Gastroesophageal sphincter (tissue), 4 donors: Measurements from ENCODE around the gene AGBL4. TPM values are rescaled to one million over a fixed set of nuclear protein-coding genes. Genes with fewer than 3 reads are reported as not detected.

Experiments
- ATAC-seq: fragments of 150-250 bp; one replicate; pipeline ENCODE4 v1.9.1; 2016; ENCODE audit warnings: mild to moderate bottlenecking, moderate library complexity
- H3K27ac ChIP-seq, 4 donors: fragments of 200-600 bp; sonication (generic) in 3 of 4; 1 replicate in 3 of 4; 2 replicates in 1 of 4; pipeline ENCODE4 v1.5.1; 2016 to 2019
- H3K27me3 ChIP-seq: fragments of 200-600 bp; sonication (generic); one replicate; pipeline ENCODE4 v1.5.1; 2019
- H3K36me3 ChIP-seq, 2 donors: fragments of 200-600 bp; sonication (generic); one replicate each; pipeline ENCODE4 v1.5.1; 2019; ENCODE audit warnings: control low read depth in 1 of 2
- H3K4me1 ChIP-seq, 3 donors: fragments of 200-600 bp; sonication (generic); 1 replicate in 2 of 3; 2 replicates in 1 of 3; pipeline ENCODE4 v1.5.1; 2016 to 2019; ENCODE audit warnings: control low read depth in 2 of 3
- H3K4me3 ChIP-seq, 2 donors: fragments of 200-600 bp; sonication (generic); one replicate each; pipeline ENCODE4 v1.5.1; 2019; ENCODE audit warnings: mild to moderate bottlenecking in 1 of 2, moderate library complexity in 1 of 2
- H3K9me3 ChIP-seq, 3 donors: fragments of 200-600 bp; sonication (generic); one replicate each; pipeline ENCODE4 v1.5.1; 2017 to 2019; ENCODE audit warnings: control low read depth in 2 of 3
- CTCF ChIP-seq, 4 experiments: fragments of 200-600 bp in 2 of 4; fragments of 450-650 bp in 2 of 4; sonication (generic) in 1 of 4; IDR thresholded peaks; one replicate each; pipeline ENCODE4 v1.5.1; 2017 to 2019; ENCODE audit warnings: antibody characterized with exemption in 4 of 4, mild to moderate bottlenecking in 2 of 4, moderate library complexity in 2 of 4
- EP300 ChIP-seq: sonication (generic); formaldehyde crosslinking; IDR thresholded peaks from one replicate; pipeline ENCODE4 v1.6.1; 2017; ENCODE audit warnings: antibody characterized with exemption, mild to moderate bottlenecking
- POLR2A ChIP-seq, 2 donors: fragments of 450-650 bp; IDR thresholded peaks; one replicate each; pipeline ENCODE4 v1.6.1; 2017; ENCODE audit warnings: antibody characterized with exemption in 2 of 2, mild to moderate bottlenecking in 2 of 2, moderate library complexity in 1 of 2
- POLR2AphosphoS5 ChIP-seq: sonication (generic); formaldehyde crosslinking; IDR thresholded peaks from one replicate; pipeline ENCODE4 v1.6.1; 2017; ENCODE audit warnings: antibody characterized with exemption
- WGBS, 2 donors: methylation state at CpG; one replicate each; pipeline ENCODE4 v1.1.5; 2018; ENCODE audit warnings: low coverage in 1 of 2; 5-methylcytosine and 5-hydroxymethylcytosine counted together
- total RNA-seq, 4 donors: library from RNA; depleted of rRNA; stranded (reverse); fragments of >200 nt; gene quantifications; one replicate each; pipeline ENCODE4 v1.1.0, GENCODE V29; 2016

The AGBL4 gene
- total RNA-seq, 4 donors from 2014 or later: 1.6 TPM; not detected in 3

- H3K36me3 ChIP-seq: no peaks in the 10 kb centered on the region
- peaks cover 0 to 4% (median 0%) of the 10 kb centered on the region in 3 donors for H3K9me3 ChIP-seq
- H3K4me3 ChIP-seq: no peak overlapping the region
- ATAC-seq: no peak
- H3K27ac ChIP-seq: no peak overlapping the region
- H3K4me1 ChIP-seq: no peaks in the 10 kb centered on the region
- no peaks in the 10 kb centered on the region for H3K27me3 ChIP-seq
- TF ChIP-seq EP300: no peak
- no peak for TF ChIP-seq POLR2A (IDR thresholded peaks at IDR 0.05)
- no peak for TF ChIP-seq POLR2AphosphoS5
- TF ChIP-seq CTCF (IDR thresholded peaks at IDR 0.05): no peak
These were observed 626.7 kb downstream of the AGBL4 start for GRCh38 chr1:49397086-49397485.

GRCh38 chr1:49394200-49394599 lies 629.6 kb downstream of the AGBL4 start:
- WGBS, 2 donors: 72 to 82% methylated on average over 2 of the region's 2 CpGs
- no peaks in the 10 kb centered on the region for H3K36me3 ChIP-seq
- ATAC-seq: no peak

DNA sequence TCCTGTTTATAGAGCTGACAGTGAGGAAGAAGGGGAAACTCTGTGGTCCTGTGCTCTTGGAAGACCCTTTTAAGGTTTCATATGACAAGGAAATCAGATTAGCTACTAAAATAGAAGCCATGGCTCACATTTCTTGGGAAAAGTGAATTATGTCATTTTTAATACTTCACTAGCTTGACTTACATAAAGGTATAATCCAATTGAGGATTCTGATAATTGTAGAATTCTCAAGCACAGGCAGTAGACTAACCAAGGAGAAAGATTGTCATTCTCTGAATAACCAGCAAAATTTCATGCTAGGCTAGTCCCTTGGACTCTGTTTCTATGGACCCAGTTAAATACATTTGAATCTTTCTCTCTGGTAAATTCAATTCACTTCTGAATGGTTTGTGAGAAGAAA lies 634.1 kb downstream of the AGBL4 start:
- no peaks in the 10 kb centered on the region for H3K4me1 ChIP-seq
- no peaks in the 10 kb centered on the region for H3K27me3 ChIP-seq
- no peaks in the 10 kb centered on the region for H3K36me3 ChIP-seq
- H3K27ac ChIP-seq: no peak overlapping the region
- H3K9me3 ChIP-seq: peaks cover 0 to 2% (median 0%) of the 10 kb centered on the region in 3 donors
- no peak overlapping the region for H3K4me3 ChIP-seq
- TF ChIP-seq POLR2AphosphoS5 (no peak), EP300 (no peak)
- ATAC-seq: no peak

More at GRCh38 chr1:49394200-49394599, 629.6 kb downstream of the AGBL4 start:
- Histone ChIP-seq H3K27me3 (no peaks in the 10 kb centered on the region), H3K27ac (no peak overlapping the region), H3K4me3 (no peak overlapping the region), H3K9me3 (no peaks in the 10 kb centered on the region), H3K4me1 (no peaks in the 10 kb centered on the region)
- TF ChIP-seq POLR2AphosphoS5 (no peak), POLR2A (IDR thresholded peaks at IDR 0.05) (no peak), EP300 (no peak), CTCF (IDR thresholded peaks at IDR 0.05) (no peak)

DNA sequence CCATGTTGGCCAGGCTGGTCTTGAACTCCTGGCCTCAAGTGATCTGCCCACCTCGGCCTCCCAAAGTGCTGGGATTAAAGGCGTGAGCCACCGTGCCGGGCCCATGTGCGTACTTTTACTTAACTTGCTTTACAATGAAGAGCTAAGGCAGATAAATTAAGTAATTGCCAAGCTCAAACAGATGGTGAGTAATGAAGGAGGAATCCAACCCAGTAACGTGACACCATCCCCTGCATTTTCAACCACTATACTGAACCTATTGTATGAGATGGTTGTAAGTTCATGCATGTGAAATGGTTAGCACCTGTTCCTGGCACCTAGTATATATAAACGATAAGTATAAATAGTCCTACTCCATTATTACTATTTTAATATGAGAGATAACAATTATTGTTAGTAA lies 659.1 kb downstream of the AGBL4 start:
- no peak for TF ChIP-seq POLR2AphosphoS5
- no peak for TF ChIP-seq POLR2A (IDR thresholded peaks at IDR 0.05)
- TF ChIP-seq EP300: no peak
- no peak for TF ChIP-seq CTCF (IDR thresholded peaks at IDR 0.05)
- no peaks in the 10 kb centered on the region for H3K36me3 ChIP-seq
- H3K9me3 ChIP-seq: no peaks in the 10 kb centered on the region
- ATAC-seq: no peak
- H3K4me1 ChIP-seq: no peaks in the 10 kb centered on the region
- WGBS, 2 donors: 78 to 85% methylated on average over 4 to 6 of the region's 7 CpGs
- no peak overlapping the region for H3K4me3 ChIP-seq
- H3K27ac ChIP-seq: no peak overlapping the region
- H3K27me3 ChIP-seq: no peaks in the 10 kb centered on the region

- TF ChIP-seq CTCF (IDR thresholded peaks at IDR 0.05): no peak
- no peak for TF ChIP-seq POLR2A (IDR thresholded peaks at IDR 0.05)
- no peak for TF ChIP-seq EP300
- no peak for TF ChIP-seq POLR2AphosphoS5
- Histone ChIP-seq H3K4me3 (no peak overlapping the region), H3K27me3 (no peaks in the 10 kb centered on the region), H3K9me3 (no peaks in the 10 kb centered on the region), H3K36me3 (no peaks in the 10 kb centered on the region), H3K27ac (no peak overlapping the region), H3K4me1 (no peaks in the 10 kb centered on the region)
- ATAC-seq: no peak
- WGBS, 2 donors: 100% methylated on average over 1 of the region's 1 CpG
These were observed 660.1 kb downstream of the AGBL4 start for GRCh38 chr1:49363628-49364027.

GRCh38 chr1:49358036-49358435 lies 665.7 kb downstream of the AGBL4 start:
- Histone ChIP-seq H3K27ac (no peak overlapping the region), H3K4me3 (no peak overlapping the region), H3K27me3 (no peaks in the 10 kb centered on the region), H3K36me3 (no peaks in the 10 kb centered on the region), H3K4me1 (no peaks in the 10 kb centered on the region), H3K9me3 (no peaks in the 10 kb centered on the region)
- TF ChIP-seq POLR2AphosphoS5 (no peak), POLR2A (IDR thresholded peaks at IDR 0.05) (no peak), EP300 (no peak), CTCF (IDR thresholded peaks at IDR 0.05) (no peak)
- ATAC-seq: no peak
- WGBS, 2 donors: 43 to 50% methylated on average over 1 of the region's 1 CpG
